Stimulated activated CD4-positive, alpha-beta T cell treated with anti-CD3 and anti-CD28 coated beads, Interleukin-15, amount 100 ng/mL, for 1 hour (primary cell): Measurements from ENCODE around the gene RNF151.

Source experiments
- DNase-seq, 2 donors: peaks; one replicate each; pipeline ENCODE4 v3.0.0-alpha.2; 2020; ENCODE audit warnings: low read depth in 1 of 2, low spot score in 1 of 2

RNF151 gene

DNA sequence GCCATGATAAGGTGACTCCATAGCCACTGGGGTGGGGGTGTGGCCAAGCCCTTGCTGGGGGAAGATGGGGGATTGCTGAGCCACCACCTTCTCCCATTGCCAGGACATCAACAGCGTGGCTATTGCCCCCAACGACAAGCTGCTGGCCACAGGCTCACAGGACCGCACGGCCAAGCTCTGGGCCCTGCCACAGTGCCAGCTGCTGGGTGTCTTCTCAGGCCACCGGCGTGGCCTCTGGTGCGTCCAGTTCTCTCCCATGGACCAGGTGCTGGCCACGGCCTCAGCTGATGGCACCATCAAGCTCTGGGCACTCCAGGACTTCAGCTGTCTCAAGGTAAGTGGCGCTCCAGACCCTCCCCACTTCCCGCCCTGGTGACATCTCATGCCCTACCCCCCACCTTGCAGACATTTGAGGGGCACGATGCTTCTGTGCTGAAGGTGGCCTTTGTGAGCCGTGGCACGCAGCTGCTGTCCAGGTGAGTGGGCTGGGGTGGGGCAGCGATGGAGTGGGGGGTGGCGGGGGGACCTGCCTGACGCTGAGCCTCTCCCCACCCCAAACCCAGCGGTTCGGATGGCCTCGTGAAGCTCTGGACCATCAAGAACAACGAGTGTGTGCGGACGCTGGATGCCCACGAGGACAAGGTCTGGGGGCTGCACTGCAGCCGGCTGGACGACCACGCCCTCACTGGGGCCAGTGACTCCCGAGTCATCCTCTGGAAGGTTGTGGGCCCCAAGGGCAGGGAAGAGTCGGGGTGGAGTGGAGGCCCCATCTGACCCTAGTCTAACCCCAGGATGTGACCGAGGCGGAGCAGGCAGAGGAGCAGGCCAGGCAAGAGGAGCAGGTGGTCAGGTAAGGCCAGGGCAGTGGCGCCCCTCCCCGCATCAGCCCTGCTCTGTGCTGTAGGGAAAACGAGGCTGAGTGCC is 10.6 kb downstream of the RNF151 start:
- no peak for DNase-seq

DNA sequence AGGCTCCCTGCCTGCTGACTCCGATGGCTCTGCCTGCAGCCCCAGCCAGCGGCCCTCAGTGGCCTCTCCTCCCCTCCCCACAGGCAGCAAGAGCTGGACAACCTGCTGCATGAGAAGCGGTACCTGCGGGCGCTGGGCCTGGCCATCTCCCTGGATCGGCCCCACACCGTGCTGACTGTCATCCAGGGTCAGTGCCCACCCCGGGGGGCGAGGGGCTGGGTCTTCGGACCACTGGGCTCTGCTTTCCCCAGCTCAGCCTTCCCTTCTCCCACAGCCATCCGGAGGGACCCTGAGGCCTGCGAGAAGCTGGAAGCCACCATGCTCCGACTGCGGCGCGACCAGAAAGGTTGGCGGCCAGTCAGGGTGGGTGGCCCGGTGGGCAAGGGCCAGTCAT is 11.2 kb downstream of the RNF151 start:
- DNase-seq, result no peak

DNA sequence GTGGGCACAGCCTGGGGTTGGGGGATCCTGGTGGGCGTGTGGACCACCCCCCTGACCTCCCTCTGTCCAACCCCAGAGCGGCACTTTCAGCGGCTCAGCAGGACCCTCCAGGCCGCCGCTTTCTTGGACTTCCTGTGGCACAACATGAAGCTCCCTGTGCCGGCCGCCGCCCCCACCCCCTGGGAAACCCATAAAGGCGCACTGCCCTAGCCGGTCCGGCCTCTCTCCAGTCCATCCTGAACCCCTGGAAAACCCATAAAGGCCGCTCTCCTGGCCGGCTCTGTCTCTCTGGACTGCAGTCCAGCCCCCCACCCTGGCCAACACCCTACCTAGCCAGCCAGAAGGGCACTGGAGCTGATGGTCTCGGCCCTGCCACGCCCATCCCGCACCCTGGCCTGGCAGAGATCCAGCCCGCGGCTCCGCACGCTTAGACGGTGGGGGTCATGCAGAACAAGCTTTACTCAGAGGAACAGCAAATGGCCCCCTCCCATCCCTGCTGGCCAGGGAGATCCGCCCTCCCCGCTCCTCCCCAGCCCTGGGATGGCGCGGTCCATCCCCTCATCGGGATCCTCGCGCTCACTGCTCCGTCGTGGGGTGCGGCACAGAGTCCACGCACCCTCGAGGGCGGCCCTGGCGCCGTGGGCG is 11.9 kb downstream of the RNF151 start:
- DNase-seq, result no peak

DNA sequence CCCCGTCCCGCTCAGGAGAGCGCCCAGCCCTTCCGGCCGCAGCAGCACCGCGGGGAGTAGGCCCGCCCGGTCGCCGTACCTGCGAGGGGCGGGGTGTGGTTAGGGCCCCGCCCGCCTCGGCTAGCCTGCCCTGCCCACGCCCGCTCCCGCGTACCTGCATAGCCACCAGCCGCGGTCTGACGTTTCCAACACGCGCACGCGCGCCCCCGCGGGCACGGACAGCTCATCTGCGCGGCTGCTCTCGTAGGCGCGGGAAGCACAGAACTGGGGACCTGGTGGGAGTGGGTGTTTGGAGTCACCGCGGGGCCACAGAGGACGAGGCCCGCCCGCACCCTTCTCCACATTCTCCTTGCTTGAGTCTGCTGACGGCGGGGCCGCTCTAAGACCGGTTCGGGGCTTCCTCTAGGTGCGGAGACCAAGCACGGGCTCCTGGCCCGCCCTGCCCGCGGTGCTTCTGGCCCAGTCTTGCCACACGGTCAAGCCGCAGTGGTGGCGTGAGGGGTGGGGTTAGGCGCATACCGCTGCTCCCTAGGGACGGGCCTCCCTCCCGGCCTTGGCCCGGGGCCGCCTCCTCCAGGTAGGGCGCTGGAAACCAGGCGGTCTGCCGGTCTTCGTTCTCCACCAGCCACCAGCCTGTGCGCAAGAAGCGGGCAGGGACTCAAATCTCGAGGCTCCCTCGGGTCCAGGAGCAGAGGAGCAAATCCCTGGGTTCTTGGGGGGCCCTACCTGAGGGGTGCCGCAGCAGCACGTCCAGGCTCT is 12.8 kb downstream of the RNF151 start:
- no peak for DNase-seq

DNA sequence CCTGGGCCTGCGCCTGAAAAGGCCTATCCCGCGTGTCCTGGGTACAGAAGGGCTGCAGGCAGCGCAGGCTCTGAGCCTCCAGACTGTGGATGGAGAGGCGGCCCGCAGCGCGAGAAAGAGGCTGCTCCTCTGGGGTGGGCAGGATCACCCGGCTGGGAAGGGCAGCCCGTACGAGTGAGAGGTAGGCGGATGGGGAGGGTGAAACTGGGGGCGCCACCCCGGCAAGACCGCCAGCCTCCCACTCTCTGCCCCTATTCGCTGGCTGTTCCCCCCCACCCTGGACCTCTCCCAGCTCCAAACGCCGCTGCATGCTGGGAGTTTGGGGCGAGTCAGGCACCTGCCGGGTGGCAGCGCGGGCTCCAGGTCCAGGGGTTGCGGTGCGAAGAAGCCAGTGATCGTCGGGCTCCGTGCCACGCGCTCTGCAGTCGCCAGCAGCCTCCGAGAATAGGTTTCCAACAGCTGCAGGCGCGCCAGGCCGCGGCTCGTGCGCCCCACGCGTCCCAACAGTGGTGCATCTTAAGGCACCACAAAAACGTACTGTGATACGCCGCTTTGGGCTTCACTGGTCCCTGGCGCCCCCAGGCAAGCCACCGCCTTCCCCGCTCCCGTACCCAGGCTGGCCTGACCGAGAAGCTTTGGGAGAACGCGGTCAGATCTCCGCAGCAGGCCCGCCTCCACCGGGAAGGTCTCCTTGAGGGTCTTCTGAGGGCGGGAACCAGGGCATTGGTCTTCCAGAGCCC is 13.5 kb downstream of the RNF151 start:
- DNase-seq, result no peak

- no peak for DNase-seq
Measured at GRCh38 chr16:1980770-1981087, 14.1 kb downstream of the RNF151 start.

- no peak for DNase-seq
Measured at GRCh38 chr16:1981398-1981836, 14.8 kb downstream of the RNF151 start, which contains the start of gene NOXO1. Gene NOXO1, minus strand, starts transcription at chr16:1981469. Its CDS starts 290 bp downstream, at chr16:1981179.

DNA sequence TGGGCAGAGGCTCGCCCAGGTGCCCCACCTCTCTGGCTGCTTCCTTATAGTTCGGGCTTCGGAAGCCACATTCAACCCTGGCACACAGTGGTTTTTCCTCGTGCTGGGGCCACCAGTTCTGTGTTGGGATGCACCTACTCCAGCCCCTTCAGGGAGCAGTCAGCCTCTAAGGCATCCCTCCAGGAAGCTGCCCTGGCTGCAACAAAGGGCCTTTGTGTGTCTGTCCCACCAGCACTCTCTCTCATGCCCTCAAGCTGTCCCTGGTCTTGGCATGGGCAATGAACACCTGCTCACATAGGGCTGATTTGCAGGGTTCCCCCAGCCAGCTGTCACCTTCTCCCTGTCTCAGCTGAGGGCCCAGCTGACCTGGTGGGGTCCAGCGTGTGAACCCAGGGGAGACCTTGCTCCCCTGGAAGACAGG is 15.4 kb downstream of the RNF151 start:
- DNase-seq, result no peak

DNA sequence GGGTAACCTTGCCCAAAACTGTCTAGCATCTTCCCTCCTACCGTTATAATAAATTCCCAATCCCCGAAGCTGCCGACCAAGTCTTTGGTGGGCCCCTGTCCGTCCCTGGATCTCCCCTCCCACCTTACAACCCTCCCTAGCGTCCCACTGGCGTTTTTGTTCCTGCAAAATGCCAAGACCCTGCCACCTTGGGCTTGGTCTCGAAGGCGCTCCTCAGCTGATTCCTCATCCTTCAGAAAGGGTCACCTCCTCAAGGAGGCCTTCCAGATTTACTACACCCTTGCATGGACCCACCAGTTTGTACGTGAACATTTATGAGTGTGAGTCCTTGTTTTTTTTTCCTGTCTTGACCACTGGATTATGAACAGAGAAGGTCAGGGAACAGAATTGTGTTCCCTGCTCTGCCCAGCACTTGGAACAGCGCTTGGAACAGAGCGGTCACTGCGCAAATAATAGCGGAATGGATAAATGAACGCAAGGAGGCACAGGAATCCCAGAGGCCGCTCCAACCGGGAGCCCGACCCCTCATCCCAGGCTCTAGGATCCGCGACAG is 16.4 kb downstream of the RNF151 start:
- DNase-seq, result no peak

DNA sequence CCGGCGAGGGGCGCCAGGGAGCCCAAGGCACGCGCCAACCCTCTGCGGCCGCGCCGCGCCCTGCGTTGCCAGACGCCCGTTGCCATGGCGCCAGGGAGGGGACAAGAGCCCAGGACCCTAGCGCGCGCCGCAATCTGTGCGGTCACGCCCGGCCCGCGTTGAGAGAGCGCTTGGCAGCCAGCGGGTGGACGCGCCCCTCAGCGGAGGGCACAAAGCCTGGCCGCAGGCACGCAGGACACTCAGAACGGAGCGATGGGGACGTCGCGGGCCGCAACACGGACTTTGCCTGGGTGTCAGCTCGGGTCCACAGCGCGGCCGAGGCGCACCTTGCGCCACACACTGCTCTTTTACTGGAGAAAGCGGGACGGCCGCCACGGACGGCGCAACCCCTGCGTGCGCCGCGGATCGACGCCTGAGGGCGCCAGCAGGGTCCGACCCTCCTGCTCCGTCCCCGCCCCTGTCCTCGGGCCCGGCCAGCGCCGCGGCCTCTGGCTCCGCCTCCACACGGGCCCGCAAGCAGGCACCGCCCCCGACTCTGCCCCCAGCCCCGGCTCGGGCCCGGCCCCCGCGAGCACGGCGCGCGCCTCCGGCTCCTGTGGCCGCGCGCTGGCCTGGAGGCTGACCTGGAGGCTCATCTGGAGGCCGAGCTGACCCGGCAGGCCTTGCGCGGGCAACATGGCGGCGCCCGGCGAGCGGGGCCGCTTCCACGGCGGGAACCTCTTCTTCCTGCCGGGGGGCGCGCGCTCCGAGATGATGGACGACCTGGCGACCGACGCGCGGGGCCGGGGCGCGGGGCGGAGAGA is 17.1 kb downstream of the RNF151 start, which contains the start of gene GFER:
TSS of gene GFER (plus strand) at position 650 of the 803 bp plus-strand sequence. CDS start at position 676, 26 bp downstream.
- peak in 1 of 2 donors; percentile 42 for DNase-seq

DNA sequence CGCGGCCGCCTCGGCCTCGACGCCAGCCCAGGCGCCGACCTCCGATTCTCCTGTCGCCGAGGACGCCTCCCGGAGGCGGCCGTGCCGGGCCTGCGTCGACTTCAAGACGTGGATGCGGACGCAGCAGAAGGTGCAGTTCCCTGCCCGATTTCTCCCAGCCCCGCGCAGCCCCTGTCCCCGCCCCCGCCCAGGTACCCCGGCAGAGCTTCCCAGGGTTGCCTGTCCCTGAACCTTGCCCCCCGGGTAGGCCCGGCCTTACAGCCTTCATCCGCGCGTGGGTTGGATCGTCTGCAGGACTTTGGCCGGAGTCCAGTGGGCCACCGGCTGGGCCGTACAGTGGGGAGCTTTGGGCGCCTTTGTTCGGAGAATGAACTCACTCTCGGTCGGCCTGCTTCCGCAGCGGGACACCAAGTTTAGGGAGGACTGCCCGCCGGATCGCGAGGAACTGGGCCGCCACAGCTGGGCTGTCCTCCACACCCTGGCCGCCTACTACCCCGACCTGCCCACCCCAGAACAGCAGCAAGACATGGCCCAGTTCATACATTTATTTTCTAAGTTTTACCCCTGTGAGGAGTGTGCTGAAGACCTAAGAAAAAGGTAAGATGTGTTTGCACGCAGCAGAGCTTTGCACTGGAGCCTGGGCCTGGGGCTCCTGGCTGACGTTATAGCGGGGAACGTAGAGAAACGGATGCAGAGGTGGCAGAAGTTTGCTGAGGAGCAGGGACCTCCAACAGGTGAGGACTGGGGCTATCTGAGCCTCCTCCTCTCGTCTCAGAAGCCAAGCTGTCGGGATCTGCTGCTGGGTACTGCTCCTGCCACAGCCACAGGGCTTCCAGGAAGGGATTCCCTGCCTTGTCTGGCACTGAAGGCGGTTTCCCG is 17.9 kb downstream of the RNF151 start:
- no peak for DNase-seq

DNA sequence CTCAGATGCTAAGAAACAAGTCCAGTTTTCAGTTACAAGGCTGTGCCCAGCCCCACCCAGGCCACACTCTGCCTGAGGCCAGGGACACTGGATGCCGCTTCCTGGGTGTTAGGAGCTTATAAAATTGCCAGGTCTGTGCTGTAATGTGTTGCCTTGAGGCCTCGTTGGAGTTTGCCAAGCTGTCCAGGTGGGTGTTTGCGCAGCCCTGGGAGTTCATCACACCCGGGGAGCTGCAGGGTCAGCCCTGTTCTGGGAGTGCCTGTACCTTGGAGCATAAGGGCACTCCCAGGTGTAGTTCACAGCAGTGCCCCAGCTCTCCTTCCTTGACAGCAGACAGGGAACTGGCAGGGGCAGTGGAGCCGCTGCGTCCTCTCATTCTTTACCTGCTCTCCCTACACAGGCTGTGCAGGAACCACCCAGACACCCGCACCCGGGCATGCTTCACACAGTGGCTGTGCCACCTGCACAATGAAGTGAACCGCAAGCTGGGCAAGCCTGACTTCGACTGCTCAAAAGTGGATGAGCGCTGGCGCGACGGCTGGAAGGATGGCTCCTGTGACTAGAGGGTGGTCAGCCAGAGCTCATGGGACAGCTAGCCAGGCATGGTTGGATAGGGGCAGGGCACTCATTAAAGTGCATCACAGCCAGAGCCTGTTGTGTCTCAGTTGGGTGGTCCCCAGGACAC is 19.0 kb downstream of the RNF151 start:
- DNase-seq, result no peak

DNA sequence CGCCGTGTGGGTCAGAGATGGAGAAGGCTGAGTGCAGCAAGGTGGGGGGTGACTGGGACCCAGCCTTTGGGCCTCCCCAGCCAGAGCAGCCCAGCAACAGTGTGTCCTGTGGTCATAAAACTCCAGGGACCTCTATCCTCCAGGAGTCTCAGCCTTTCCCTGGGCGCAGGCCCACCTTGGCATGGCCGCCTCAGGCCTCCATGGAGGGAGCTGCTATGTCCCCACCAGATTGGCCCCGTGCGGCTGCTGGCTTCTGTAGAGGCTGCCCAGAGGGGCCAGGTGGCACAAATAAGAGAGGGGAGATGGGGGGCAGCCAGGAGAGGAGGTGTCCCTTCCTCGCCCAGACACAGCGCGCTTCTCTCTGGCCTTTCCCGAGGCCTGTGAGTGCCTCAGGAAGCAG is 20.5 kb downstream of the RNF151 start:
- DNase-seq, result no peak

DNA sequence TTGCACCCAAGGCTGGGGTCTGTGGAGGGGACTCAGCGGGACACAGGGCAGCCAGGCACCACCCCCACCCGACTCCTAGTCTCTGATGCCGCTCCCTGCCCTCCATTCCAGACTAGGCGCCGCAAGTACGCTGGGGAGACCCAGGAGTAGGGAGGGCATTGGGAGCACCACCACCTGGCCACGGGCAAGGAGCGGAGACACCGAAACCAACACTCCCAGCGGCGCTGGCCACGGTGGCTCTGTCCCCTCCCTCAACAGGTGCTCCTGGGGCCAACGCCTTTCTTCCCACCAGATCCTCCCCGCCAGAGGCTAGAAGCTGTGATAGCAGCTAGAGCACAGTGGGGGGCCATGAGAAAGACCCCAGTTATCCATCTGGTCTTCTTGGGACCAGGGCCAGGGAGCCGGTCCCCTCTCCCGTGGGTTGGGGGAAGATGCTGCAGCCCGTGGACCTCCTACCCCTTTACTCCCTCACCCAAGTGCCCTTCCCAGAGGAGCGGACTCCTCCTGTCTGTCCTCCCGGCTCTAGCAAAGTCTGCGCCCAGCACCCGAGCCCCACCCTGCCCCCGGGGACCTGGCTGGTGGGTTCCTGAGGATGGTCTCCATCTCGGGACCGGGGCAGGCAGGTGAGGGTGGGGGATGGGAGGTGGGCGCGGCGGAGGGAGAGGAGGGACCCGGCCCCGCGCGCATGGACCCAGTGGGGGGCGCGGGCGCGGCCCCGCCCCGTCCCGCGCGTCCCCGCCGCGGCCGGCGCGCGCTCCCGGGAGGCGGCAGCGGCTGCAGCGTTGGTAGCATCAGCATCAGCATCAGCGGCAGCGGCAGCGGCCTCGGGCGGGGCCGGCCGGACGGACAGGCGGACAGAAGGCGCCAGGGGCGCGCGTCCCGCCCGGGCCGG is 22.8 kb downstream of the RNF151 start, which contains the start of gene SYNGR3:
TSS of gene SYNGR3 (plus strand) at position 762 of the 892 bp plus-strand sequence. CDS start 133 bp downstream, outside the sequence.
- no peak for DNase-seq

GRCh38 chr16:1990101-1990350 is 23.4 kb downstream of the RNF151 start:
- no peak for DNase-seq

DNA sequence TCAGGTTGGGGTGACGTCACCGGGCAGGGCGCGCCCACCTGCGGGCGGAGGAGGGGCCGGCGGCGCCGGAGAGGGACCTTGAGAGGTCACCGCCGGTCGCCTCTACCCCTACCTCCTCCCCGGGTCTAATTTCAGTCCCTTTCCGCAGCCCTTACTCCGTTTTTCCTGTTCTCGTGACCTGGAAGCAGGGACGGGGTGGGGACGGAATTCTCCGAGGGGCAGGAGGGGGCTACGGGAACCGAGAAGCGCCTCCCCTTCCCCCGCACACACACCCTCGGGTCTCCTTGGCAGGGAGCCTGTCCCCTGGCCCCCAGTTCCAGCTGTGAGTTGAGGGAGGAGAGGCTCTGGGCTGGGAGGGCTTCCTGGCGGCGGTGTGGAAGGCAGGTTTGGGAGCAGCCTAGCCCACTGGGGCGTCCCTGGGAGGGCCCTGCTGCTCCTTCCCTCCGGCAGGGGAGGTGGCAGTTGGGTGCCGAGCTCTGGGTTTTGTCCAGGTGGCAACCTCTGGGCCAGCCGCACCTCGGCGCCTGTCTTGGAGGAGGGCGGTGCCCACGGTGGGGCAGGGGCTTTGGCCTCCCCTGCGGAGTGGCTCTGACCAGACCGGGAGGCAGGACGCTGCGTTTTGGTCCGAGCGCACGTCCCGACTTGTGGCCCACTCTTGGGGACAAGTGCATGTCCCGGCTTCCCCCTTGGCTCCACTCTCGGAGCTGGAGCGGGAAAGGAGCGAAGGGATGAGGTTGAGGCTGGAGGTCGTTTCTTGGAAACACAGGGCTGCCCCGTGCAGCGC is 23.9 kb downstream of the RNF151 start:
- no peak for DNase-seq

- peak in 1 of 2 donors; percentile 26 for DNase-seq
Measured at GRCh38 chr16:1991135-1991551, 24.5 kb downstream of the RNF151 start.
